ENCODE data around the gene TANGO6. TPM values are rescaled to one million over a fixed set of nuclear protein-coding genes. Genes with fewer than 3 reads are reported as not detected.

Gene TANGO6
- total and polyA plus RNA-seq, 7 donors = 5.3 to 16.2 (median 12.5) TPM

DNA sequence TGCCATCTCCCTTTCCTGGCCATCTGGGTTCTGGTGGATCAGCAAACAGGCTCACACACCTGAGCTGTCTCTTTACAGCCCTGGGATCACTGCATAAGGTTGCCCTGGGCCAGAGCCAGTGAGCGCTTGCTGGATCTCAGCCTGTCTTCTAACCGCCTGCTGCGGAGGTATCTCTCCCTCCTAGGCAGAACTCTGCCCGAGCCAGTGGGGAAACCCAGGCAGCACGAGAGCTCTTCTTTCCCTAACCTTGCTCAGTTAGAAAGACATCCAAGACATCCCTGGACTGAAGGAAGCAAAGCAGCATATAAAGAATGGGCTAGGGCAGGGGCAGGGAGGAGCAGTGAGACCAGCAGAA is 268.5 kb downstream of the TANGO6 start:
- Histone ChIP-seq H3K27me3 (ENCODE audit: insufficient read depth in 3 of 3, low read length in 2 of 3) (peaks cover 0 to 4% (median 0%) of the 10 kb centered on the region in 3 donors), H3K36me3 (ENCODE audit: insufficient read depth in 1 of 2, low read depth in 1 of 2) (peaks cover 0 to 50% of the 10 kb centered on the region in 2 donors), H3K9me3 (no peaks in the 10 kb centered on the region), H3K4me1 (peaks cover 15% of the 10 kb centered on the region), H3K27ac (no peak overlapping the region), H3K4me3 (no peak overlapping the region)
- 79 to 90% (median 81%) methylated on average over 5 of the region's 5 CpGs for WGBS, 3 donors
- intact Hi-C loops (cut with DNase I) = loop anchor here (10.0 kb wide), 2 partner anchors 107 to 117 kb away; no protein-coding TSS in a partner anchor
- DNase-seq = no peak
- no peak for ATAC-seq
- no peak for TF ChIP-seq CTCF (IDR thresholded peaks at IDR 0.05)

GRCh38 chr16:69112285-69113129 is 269.2 kb downstream of the TANGO6 start:
- H3K36me3 ChIP-seq (ENCODE audit: insufficient read depth in 1 of 2, low read depth in 1 of 2) = peaks cover 0 to 52% of the 10 kb centered on the region in 2 donors
- intact Hi-C loops (cut with DNase I) = loop anchor here (10.0 kb wide), 2 partner anchors 108 to 118 kb away; no protein-coding TSS in a partner anchor
- 34 to 47% (median 44%) methylated on average over 6 of the region's 6 CpGs for WGBS, 3 donors

GRCh38 chr16:69113216-69113615 is 269.9 kb downstream of the TANGO6 start:
- intact Hi-C loops (cut with DNase I) = loop anchor here (10.0 kb wide), 2 partner anchors 108 to 118 kb away; no protein-coding TSS in a partner anchor
- 90 to 94% (median 93%) methylated on average over 7 of the region's 7 CpGs for WGBS, 3 donors
- no peaks in the 10 kb centered on the region for H3K9me3 ChIP-seq
- H3K36me3 ChIP-seq (ENCODE audit: insufficient read depth in 1 of 2, low read depth in 1 of 2) = peaks cover 0 to 59% of the 10 kb centered on the region in 2 donors
- TF ChIP-seq CTCF (IDR thresholded peaks at IDR 0.05) = no peak
- no peak overlapping the region for H3K4me3 ChIP-seq
- DNase-seq = no peak
- no peak for ATAC-seq
- peaks cover 1% of the 10 kb centered on the region for H3K4me1 ChIP-seq
- H3K27ac ChIP-seq = no peak overlapping the region
- H3K27me3 ChIP-seq (ENCODE audit: insufficient read depth in 3 of 3, low read length in 2 of 3) = peaks cover 0 to 2% (median 0%) of the 10 kb centered on the region in 3 donors

More at GRCh38 chr16:69112285-69113129, 269.2 kb downstream of the TANGO6 start:
- peak; percentile 52 to 77 (median 74) for ATAC-seq
- no peak overlapping the region for H3K27ac ChIP-seq
- H3K9me3 ChIP-seq = no peaks in the 10 kb centered on the region
- TF ChIP-seq CTCF (IDR thresholded peaks at IDR 0.05) = peak; percentile 54
- DNase-seq = peak; percentile 43 to 71
- peaks cover 0 to 4% (median 0%) of the 10 kb centered on the region in 3 donors for H3K27me3 ChIP-seq (ENCODE audit: insufficient read depth in 3 of 3, low read length in 2 of 3)
- no peak overlapping the region for H3K4me3 ChIP-seq
- H3K4me1 ChIP-seq = peaks cover 8% of the 10 kb centered on the region

DNA sequence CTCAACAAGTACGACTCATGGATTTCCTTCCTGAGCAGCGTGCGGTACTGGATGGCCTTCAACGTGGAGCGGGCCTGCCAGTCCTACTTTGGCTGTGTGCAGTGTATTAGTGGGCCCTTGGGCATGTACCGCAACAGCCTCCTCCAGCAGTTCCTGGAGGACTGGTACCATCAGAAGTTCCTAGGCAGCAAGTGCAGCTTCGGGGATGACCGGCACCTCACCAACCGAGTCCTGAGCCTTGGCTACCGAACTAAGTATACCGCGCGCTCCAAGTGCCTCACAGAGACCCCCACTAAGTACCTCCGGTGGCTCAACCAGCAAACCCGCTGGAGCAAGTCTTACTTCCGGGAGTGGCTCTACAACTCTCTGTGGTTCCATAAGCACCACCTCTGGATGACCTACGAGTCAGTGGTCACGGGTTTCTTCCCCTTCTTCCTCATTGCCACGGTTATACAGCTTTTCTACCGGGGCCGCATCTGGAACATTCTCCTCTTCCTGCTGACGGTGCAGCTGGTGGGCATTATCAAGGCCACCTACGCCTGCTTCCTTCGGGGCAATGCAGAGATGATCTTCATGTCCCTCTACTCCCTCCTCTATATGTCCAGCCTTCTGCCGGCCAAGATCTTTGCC is 271.1 kb downstream of the TANGO6 start:
- peaks cover 3% of the 10 kb centered on the region for H3K4me1 ChIP-seq
- no peak for DNase-seq
- no peak overlapping the region for H3K27ac ChIP-seq
- intact Hi-C loops (cut with DNase I) = loop anchor here (10.0 kb wide), 2 partner anchors 110 to 120 kb away; no protein-coding TSS in a partner anchor
- no peak overlapping the region for H3K4me3 ChIP-seq
- no peak for TF ChIP-seq CTCF (IDR thresholded peaks at IDR 0.05)
- WGBS, 3 donors = 89% methylated on average over 25 of the region's 25 CpGs
- no peaks in the 10 kb centered on the region for H3K27me3 ChIP-seq (ENCODE audit: insufficient read depth in 3 of 3, low read length in 2 of 3)
- H3K36me3 ChIP-seq (ENCODE audit: insufficient read depth in 1 of 2, low read depth in 1 of 2) = peaks cover 0 to 68% of the 10 kb centered on the region in 2 donors
- no peaks in the 10 kb centered on the region for H3K9me3 ChIP-seq
- no peak for ATAC-seq
